Activated CD8-positive, alpha-beta memory T cell treated with anti-CD3 and anti-CD28 coated beads for 4 hours (primary cell): ENCODE data around the gene NLGN4Y.
"Not testable (repeated sequence)": the region's sequence is repeated elsewhere in the genome, so short reads cannot be mapped to it uniquely, and the experiment has no call there.

ENCODE experiments used
- DNase-seq, 2 donors: peaks; one replicate each; pipeline ENCODE4 v3.0.0-alpha.2; 2020; ENCODE audit warnings: low read depth in 2 of 2

Gene NLGN4Y

DNA sequence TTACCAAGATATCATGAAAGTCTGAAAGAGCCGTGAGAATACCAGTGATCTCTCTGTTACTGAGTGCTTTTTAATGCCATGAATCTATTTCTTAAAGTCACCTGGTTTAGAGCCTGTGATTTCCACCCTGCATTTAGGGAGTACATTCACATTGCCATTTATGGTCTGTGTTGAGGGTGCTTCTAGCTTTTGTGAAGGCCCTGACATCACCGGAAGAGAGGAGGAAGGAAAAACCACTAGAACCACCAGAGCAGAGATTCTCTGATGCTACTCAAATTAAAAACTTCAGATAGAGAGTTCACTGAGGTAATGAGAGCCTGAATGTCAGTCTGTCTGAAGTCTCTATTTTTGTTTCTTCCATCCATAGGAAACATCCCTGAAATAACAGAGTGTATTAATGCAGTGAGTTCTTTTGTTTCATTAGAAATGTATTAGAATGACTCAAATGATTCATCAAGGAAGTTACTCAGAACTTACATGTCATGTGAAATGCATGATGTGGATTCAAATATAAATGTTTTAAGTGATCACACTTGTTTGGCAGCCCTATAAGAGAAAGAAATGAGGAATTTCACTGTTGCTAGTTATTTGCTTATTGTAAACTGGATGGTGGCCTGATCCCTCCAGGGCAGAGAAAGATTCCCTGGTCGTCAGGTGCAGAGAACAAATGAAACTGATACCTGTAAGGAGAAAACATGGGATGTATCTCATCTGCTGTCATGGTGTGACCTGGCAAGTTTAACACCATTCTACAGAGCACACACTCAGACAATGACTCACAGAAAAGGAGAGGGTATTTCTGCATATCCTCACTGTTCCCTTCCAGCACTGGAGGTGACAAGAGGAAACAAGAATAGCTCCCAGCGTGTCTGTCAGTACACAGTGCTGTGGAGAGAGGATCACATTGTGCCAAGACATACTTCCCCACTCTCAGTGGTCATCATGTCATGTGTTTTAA, 310.1 kb downstream of the NLGN4Y start:
- DNase-seq, result no peak

DNA sequence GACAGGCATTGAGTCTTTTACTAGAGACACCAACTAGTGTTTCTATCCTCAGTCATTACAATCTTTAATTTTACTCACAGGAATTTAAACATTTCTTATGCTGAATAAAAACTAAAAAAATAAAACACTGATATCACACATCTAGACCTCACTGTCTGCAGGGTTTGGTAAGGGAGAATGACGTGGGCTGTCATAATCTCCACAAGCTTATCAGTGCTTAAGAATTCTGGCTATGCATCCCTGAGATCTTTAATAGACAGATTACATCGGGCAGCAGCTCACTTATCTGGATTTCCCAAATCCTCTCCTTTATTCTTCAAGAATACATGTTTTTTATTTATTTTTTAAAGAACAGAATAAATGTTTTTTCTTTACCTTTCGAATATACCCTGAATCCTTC, 313.1 kb downstream of the NLGN4Y start:
- DNase-seq, result no peak

DNA sequence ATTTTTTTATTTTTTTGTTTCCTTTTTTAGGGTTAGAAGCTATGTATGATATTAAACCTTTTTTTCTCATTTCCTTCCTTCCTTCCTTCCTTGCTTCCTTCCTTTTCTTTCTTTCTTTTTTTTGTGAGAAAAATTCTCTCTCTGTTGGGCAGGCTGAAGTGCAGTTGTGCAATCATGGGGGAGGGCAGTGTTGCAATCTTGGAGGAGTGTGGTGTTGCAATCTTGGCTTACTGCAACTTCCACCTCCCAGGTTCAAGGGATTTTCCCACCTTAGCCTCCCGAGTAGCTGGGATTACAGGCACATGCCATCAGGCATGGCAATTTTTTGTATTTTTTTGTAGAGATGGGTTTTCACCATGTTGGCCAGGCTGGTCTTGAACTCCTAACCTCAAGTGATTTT, 326.4 kb downstream of the NLGN4Y start:
- DNase-seq, result no peak

- no peak for DNase-seq
Measured at GRCh38 chrY:14860448-14860847, 336.1 kb downstream of the NLGN4Y start.

GRCh38 chrY:14861033-14861432, 336.7 kb downstream of the NLGN4Y start:
- DNase-seq, result not testable (repeated sequence)

- DNase-seq, result no peak
Measured at GRCh38 chrY:14871971-14872370, 347.6 kb downstream of the NLGN4Y start.
